Measurements from ENCODE around the gene SPCS1.

SPCS1 gene

DNA sequence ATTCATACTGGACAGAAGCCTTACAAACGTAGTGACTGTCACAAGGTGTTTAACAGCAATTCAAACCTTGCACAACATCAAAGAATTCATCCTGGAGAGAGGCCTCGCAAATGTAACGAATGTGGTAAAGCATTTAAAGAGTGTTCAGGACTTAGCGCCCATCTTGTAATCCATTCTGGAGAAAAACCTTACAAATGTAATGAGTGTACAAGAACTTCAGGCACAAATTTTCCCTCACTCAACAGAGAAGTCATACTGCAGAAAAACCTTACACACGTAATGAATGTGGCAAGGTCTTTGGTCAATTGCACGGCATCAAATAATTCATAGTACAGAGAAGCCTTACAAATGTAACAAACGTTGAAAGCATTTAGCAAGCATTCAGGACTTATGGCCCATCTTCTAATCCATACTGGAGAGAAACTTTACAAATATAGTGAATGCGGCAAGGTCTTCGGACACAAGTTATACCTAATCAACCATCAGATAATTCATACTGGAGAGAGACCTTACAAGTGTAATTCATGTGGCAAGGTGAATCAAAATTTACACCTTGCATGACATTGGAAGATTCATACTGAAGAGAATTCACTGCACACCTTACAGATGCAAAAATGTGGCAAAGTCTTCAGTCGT, 27.5 kb downstream of the SPCS1 start:
- DNase-seq = no peak

DNA sequence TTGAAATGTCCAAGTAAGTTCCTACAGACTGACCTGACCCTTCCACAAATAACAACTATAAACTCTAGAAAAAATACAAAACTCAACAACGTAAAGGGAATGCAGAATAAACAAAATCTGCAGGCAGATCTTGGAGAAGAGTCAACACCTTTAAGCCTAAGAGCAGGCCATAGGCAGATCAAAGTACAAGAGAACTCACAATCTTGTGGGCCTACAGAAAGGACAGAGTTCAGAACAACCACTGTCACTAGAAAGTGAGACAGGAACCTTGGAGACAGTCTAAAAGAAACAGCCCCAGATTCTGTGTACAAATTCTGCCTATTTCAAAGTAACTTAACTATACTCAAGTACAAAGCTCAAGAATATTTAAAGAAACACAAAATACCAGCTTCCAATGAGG, 33.8 kb downstream of the SPCS1 start:
- DNase-seq = no peak

DNA sequence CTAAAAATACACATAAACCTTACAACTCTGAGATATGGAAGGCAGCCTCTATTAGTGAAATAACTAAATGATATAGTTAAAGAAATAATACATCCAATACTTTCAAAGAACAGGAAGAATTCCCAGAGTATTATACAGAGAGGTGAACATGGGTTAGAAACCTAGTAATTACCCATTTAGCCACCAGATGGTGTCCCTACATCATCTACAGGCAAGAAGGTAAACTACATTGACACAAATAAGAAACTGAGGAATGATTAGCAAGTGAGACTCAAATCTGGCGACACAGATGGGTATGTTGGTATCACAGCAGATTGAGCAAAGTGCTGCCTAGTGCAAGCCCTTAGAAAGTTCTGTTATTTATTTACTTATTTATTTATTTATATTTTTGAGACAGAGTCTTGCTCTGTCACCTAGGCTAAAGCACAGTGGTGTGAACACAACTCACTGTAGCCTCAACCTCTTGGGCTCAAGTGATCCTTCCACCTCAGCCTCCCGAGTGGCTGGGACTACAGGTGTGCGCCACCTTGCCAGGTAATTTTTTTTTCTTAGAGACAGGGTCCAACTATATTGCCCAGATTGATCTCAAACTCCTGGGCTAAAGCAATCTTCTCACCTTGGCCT, 36.6 kb downstream of the SPCS1 start:
- DNase-seq = no peak

DNA sequence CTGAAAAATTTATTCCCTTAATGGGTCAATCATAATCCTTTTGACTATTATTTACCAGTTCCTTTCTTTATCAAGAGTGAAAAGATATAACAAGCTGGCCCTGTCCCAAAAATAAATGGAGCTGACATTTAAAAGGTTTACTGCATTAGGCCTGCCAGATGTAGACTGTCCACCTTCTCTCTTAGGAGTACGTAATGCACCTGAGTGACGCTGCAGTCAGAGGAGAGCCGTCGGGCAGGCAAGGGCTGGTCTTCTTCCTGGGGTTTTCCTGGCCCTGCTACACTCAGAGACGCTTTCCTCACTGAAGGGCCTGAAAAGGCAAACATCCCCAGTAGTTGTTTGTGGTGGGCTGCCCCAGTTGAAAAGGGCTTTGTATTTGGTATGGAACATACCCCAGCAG, 37.2 kb downstream of the SPCS1 start:
- DNase-seq = no peak

DNA sequence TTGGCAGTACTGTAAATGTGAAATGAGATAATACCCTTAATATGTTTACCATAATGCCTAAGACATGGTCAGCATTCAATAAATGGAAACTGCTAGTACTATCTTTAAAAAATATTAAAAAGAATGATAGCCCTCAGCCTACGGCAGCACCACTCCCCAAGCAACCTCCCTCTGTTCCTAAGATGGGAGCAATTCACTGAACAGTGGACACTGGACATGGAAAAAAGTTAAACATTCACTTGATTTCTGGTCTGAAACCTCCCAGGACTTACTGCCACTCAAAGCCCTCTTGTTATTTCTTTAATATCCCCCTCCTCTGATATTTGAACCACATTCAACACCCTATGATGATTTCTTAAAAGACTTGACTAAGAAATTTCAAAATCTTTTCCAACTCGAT, 37.8 kb downstream of the SPCS1 start:
- no peak for DNase-seq

DNA sequence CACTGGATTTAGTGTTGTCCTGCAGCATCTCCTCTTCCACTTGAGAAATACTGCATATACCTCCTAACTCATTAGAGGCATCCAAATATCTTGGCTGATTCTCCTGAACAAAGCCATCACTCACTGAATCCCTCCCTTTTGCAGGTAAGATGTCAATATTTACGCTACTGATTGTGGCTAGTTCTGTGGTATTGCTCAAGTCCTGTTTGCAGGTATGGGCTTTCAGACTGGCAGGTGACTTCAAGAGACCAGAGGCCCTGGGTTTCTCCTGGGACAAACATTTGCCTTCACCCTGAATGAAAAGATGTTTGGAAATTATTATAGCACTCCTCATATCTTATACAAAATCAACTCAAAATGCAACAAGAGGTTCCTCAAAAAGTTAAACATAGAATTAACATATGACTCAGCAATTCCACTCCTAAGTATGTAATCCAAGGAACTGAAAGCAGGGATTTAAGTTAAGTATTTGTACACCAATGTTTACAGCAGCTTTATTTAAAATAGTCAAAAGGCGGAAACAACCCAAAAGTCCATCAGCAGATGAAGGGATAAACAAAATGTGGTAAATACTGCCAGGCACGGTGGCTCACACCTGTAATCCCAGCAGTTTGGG, 46.2 kb downstream of the SPCS1 start:
- DNase-seq = no peak

DNA sequence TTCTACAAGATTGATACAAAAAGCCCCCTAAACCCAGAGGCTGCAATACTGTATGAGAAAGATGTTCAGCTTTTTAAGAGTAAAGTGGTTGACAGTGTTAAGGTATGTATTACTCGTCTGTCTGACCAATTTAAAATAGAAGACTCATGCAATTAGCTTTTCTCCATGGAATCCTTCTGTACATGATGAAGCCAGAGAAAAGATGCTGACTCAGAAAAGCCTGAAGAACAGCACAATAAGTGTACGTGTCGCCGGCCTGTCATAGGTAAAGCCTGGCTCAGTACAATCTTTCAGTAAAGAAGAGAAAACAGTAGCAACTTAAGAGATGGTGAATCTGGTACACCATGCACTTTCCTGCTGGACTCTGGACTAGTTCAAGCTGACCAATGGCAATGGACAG, 48.5 kb downstream of the SPCS1 start:
- DNase-seq = no peak

DNA sequence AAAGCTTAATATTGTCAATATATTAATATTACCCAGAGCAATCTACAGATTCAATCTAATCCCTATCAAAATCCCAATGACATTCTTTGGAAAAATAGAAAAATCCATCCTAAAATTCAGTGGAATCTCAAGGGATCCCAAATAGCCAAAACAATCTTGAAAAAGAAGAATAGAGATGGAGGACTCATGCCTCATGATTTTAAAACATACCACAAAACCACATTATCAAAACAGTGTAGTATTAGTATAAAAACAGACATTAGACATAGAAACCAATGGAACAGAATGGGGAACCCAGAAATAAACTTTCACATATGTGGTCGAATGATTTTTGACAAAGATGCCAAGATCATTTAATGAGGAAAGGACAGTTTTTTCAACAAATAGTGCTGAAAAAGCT, 50.2 kb downstream of the SPCS1 start:
- no peak for DNase-seq
